Ectodermal cell (in vitro differentiated cells): ENCODE data around the gene PPARA.

ENCODE experiments used
- H3K27ac ChIP-seq: 2 replicates; pipeline ENCODE4 v1.7.0; 2013; ENCODE audit warnings: mild to moderate bottlenecking, low read depth, low read length; ENCODE audit not compliant: insufficient read depth, poor library complexity, severe bottlenecking
- H3K27me3 ChIP-seq: 2 replicates; pipeline ENCODE4 v1.7.0; 2013; ENCODE audit warnings: mild to moderate bottlenecking, low read length; ENCODE audit not compliant: insufficient read depth, control insufficient read depth, poor library complexity, severe bottlenecking
- H3K36me3 ChIP-seq: one replicate; pipeline ENCODE4 v1.7.0; 2013; ENCODE audit warnings: low read length; ENCODE audit not compliant: control insufficient read depth, insufficient read depth
- H3K4me1 ChIP-seq: one replicate; pipeline ENCODE4 v1.7.0; 2013; ENCODE audit warnings: low read length; ENCODE audit not compliant: control insufficient read depth, insufficient read depth
- H3K4me3 ChIP-seq: 2 replicates; pipeline ENCODE4 v1.7.0; 2013; ENCODE audit warnings: low read depth, low read length, control low read depth; ENCODE audit not compliant: insufficient read depth
- H3K9me3 ChIP-seq: 2 replicates; pipeline ENCODE4 v1.7.0; 2013; ENCODE audit warnings: mild to moderate bottlenecking, low read length, moderate library complexity; ENCODE audit not compliant: control insufficient read depth
- WGBS, 2 experiments: methylation state at CpG; one replicate each; pipeline ENCODE4 v1.1.7; 2013; ENCODE audit warnings: missing lambda C conversion rate in 2 of 2; 5-methylcytosine and 5-hydroxymethylcytosine counted together

Gene PPARA

GRCh38 chr22:46244771-46245170, 94.4 kb downstream of the PPARA start:
- Histone ChIP-seq H3K9me3 (no peaks in the 10 kb centered on the region), H3K4me1 (no peaks in the 10 kb centered on the region), H3K4me3 (no peak overlapping the region), H3K36me3 (peaks cover 3% of the 10 kb centered on the region), H3K27ac (no peak overlapping the region), H3K27me3 (no peaks in the 10 kb centered on the region)
- WGBS, 2 experiments = 95% methylated on average over 9 of the region's 9 CpGs

GRCh38 chr22:46245511-46245910, 95.2 kb downstream of the PPARA start:
- no peak overlapping the region for H3K4me3 ChIP-seq
- H3K27me3 ChIP-seq = no peaks in the 10 kb centered on the region
- H3K36me3 ChIP-seq = peaks cover 3% of the 10 kb centered on the region
- WGBS, 2 experiments = 89 to 90% methylated on average over 16 of the region's 16 CpGs
- no peak overlapping the region for H3K27ac ChIP-seq
- no peaks in the 10 kb centered on the region for H3K4me1 ChIP-seq
- no peaks in the 10 kb centered on the region for H3K9me3 ChIP-seq

DNA sequence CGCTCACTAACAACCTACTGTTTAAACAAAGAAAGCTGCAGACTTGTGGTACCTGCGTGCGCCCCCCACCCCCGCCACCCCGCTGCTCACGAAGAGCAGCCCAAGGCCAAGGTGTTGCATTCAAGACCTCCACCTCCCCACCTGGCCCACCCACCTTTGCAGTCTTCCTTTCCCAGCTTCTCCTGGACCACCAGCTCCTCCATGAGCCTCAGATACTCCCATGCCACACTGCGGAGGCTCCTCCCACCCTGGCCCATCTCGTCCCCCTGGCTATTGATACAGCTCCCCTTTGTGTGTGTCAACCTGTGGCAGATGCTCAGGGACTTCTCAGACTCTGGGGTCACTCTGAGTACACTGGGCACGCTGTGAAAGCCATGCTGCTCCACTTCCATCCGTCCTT, 95.9 kb downstream of the PPARA start:
- Histone ChIP-seq H3K36me3 (peaks cover 3% of the 10 kb centered on the region), H3K4me1 (no peaks in the 10 kb centered on the region), H3K27ac (no peak overlapping the region), H3K9me3 (no peaks in the 10 kb centered on the region), H3K27me3 (no peaks in the 10 kb centered on the region), H3K4me3 (no peak overlapping the region)
- 93 to 95% methylated on average over 10 of the region's 10 CpGs for WGBS, 2 experiments

DNA sequence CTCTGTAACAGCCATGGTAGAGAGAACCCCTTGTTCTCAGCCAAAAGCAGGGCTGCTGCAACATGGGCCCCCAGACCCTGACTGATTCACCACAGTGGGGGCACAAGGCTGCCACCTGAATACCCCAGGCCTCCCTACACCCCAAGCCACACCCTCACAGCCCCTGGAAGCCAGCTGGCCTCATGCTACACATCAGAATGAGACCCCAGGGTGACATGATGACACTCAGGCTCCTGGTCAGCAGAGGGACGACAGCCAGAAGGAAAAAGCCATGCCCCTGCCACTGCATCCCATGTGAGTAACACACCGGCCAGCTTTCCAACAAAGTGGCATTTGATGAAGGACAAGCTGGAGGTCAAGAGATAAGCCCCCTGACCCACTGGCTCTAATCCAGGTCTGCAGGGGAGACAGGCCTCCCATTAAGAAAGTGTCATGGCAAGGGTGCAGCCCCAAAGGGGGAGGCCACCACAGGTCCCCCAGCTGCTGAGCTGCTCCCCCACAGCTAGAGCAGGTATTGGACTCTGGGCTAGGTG, 97.2 kb downstream of the PPARA start:
- H3K9me3 ChIP-seq = no peaks in the 10 kb centered on the region
- H3K4me3 ChIP-seq = no peak overlapping the region
- no peaks in the 10 kb centered on the region for H3K27me3 ChIP-seq
- WGBS, 2 experiments = 89 to 93% methylated on average over 2 of the region's 2 CpGs
- H3K4me1 ChIP-seq = no peaks in the 10 kb centered on the region
- no peak overlapping the region for H3K27ac ChIP-seq
- peaks cover 3% of the 10 kb centered on the region for H3K36me3 ChIP-seq

- no peaks in the 10 kb centered on the region for H3K27me3 ChIP-seq
- H3K4me1 ChIP-seq = peaks cover 3% of the 10 kb centered on the region
- H3K4me3 ChIP-seq = peak within 1 kb of the TSS; percentile 83
- no peaks in the 10 kb centered on the region for H3K36me3 ChIP-seq
- H3K27ac ChIP-seq = no peak within 1 kb of the TSS
- H3K9me3 ChIP-seq = no peaks in the 10 kb centered on the region
- 2% methylated on average over 89 of the region's 89 CpGs for WGBS, 2 experiments
These were observed 99.9 kb downstream of the PPARA start, which contains the start of gene CDPF1 for GRCh38 chr22:46250035-46250782. Gene CDPF1, minus strand, starts transcription at chr22:46250293. Its CDS starts 2,009 bp downstream, at chr22:46248284.

- Histone ChIP-seq H3K36me3 (no peaks in the 10 kb centered on the region), H3K27ac (no peak overlapping the region)
- WGBS, 2 experiments = 50 to 54% methylated on average over 25 of the region's 25 CpGs
These were observed 100.4 kb downstream of the PPARA start for GRCh38 chr22:46250783-46251125.

GRCh38 chr22:46251266-46251665, 100.9 kb downstream of the PPARA start:
- Histone ChIP-seq H3K27ac (no peak overlapping the region), H3K36me3 (no peaks in the 10 kb centered on the region), H3K9me3 (no peaks in the 10 kb centered on the region), H3K27me3 (no peaks in the 10 kb centered on the region), H3K4me1 (peaks cover 3% of the 10 kb centered on the region), H3K4me3 (no peak overlapping the region)
- 91 to 94% methylated on average over 7 of the region's 7 CpGs for WGBS, 2 experiments

More at GRCh38 chr22:46250783-46251125, 100.4 kb downstream of the PPARA start:
- Histone ChIP-seq H3K27me3 (no peaks in the 10 kb centered on the region), H3K9me3 (no peaks in the 10 kb centered on the region), H3K4me3 (peak overlapping the region; percentile 83), H3K4me1 (peaks cover 3% of the 10 kb centered on the region)

GRCh38 chr22:46251816-46252380, 101.6 kb downstream of the PPARA start:
- Histone ChIP-seq H3K36me3 (no peaks in the 10 kb centered on the region), H3K4me1 (peaks cover 3% of the 10 kb centered on the region), H3K9me3 (no peaks in the 10 kb centered on the region), H3K4me3 (no peak overlapping the region), H3K27ac (no peak overlapping the region), H3K27me3 (peaks cover under 1% of the 10 kb centered on the region)
- WGBS, 2 experiments = 94 to 95% methylated on average over 8 of the region's 9 CpGs

DNA sequence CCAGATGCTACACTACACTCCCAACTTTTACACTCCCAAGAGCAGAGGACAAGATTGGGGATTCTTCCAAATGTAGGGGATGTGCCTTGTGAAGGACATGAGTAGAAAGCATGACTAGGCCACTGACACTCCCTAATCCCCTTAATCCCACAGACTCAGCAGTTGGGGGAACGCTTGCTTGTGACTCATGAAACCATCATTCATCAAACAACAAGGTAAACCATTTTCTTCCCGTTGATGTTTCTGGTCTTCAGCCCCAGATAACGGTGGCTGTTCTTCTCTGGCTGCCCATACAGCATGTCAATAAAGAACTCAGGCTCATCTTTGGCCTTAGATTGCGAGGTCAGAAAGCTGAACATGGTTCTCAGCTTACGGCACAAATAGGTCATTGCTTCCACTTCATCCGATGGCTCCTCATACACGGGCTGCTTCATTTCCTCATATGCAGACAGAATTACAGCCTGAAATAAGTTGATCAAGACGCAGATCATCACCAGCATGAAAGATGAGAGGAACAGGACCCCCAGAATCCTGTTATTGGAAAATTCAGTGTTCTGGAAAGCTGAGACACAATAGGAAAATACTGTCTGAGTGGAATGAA, 106.1 kb downstream of the PPARA start:
- peaks cover 3% of the 10 kb centered on the region for H3K4me1 ChIP-seq
- no peaks in the 10 kb centered on the region for H3K36me3 ChIP-seq
- no peak overlapping the region for H3K4me3 ChIP-seq
- peaks cover 46% of the 10 kb centered on the region for H3K27me3 ChIP-seq
- 82 to 85% methylated on average over 8 of the region's 8 CpGs for WGBS, 2 experiments
- no peaks in the 10 kb centered on the region for H3K9me3 ChIP-seq
- no peak overlapping the region for H3K27ac ChIP-seq

- Histone ChIP-seq H3K27me3 (peaks cover 75% of the 10 kb centered on the region), H3K9me3 (peaks cover 3% of the 10 kb centered on the region)
- WGBS, 2 experiments = 86 to 90% methylated on average over 12 of the region's 12 CpGs
These were observed 109.0 kb downstream of the PPARA start for GRCh38 chr22:46259374-46259773.

More at GRCh38 chr22:46259374-46259773, 109.0 kb downstream of the PPARA start:
- Histone ChIP-seq H3K4me1 (no peaks in the 10 kb centered on the region), H3K36me3 (no peaks in the 10 kb centered on the region), H3K4me3 (no peak overlapping the region), H3K27ac (no peak overlapping the region)
